Measurements from ENCODE around the gene TMEM125.

The TMEM125 gene

GRCh38 chr1:43288058-43288784 is 18.4 kb downstream of the TMEM125 start:
- no peaks in the 10 kb centered on the region for H3K9me3 ChIP-seq (ENCODE audit: control insufficient read depth, insufficient read depth, low read length)
- no peaks in the 10 kb centered on the region for H3F3A ChIP-seq (ENCODE audit: control insufficient read depth, insufficient read depth)
- H3K9me2 ChIP-seq (replicated peaks; ENCODE audit: control insufficient read depth, low read length) = no peaks in the 10 kb centered on the region
- no peaks in the 10 kb centered on the region for H4K20me1 ChIP-seq (ENCODE audit: control insufficient read depth, insufficient read depth, low read depth, low read length)
- H3K27me3 ChIP-seq (ENCODE audit: control insufficient read depth, low read length) = peaks cover 4% of the 10 kb centered on the region; the same call in 1 of the 2 replicates
- H3K4me2 ChIP-seq (ENCODE audit: low read length) = no peak overlapping the region
- no peaks in the 10 kb centered on the region for H3K79me2 ChIP-seq (ENCODE audit: control insufficient read depth, low read length)
- H3K4me3 ChIP-seq (ENCODE audit: low read length) = no peak overlapping the region
- TF ChIP-seq EZH2phosphoT487 (IDR thresholded peaks at IDR 0.05; ENCODE audit: borderline replicate concordance, low read length) = no peak
- no peak for TF ChIP-seq CTCF (IDR thresholded peaks at IDR 0.05; ENCODE audit: low read depth, low read length, poor library complexity, severe bottlenecking)
- H3K36me3 ChIP-seq (ENCODE audit: control insufficient read depth, low read length) = no peaks in the 10 kb centered on the region
- H3K27ac ChIP-seq (ENCODE audit: low read depth, low read length) = no peak overlapping the region
- no peaks in the 10 kb centered on the region for H3K4me1 ChIP-seq (ENCODE audit: control insufficient read depth, low read length)

- TF ChIP-seq EZH2phosphoT487 (IDR thresholded peaks at IDR 0.05; ENCODE audit: borderline replicate concordance, low read length) (no peak), CTCF (IDR thresholded peaks at IDR 0.05; ENCODE audit: low read depth, low read length, poor library complexity, severe bottlenecking) (no peak)
- H3F3A ChIP-seq (ENCODE audit: control insufficient read depth, insufficient read depth) = no peaks in the 10 kb centered on the region
- H3K4me2 ChIP-seq (ENCODE audit: low read length) = no peak overlapping the region
- no peaks in the 10 kb centered on the region for H3K9me2 ChIP-seq (replicated peaks; ENCODE audit: control insufficient read depth, low read length)
- no peaks in the 10 kb centered on the region for H4K20me1 ChIP-seq (ENCODE audit: control insufficient read depth, insufficient read depth, low read depth, low read length)
- no peaks in the 10 kb centered on the region for H3K9me3 ChIP-seq (ENCODE audit: control insufficient read depth, insufficient read depth, low read length)
- H3K79me2 ChIP-seq (ENCODE audit: control insufficient read depth, low read length) = no peaks in the 10 kb centered on the region
- H3K4me1 ChIP-seq (ENCODE audit: control insufficient read depth, low read length) = no peaks in the 10 kb centered on the region
- no peak overlapping the region for H3K27ac ChIP-seq (ENCODE audit: low read depth, low read length)
- H3K4me3 ChIP-seq (ENCODE audit: low read length) = no peak overlapping the region
- no peaks in the 10 kb centered on the region for H3K36me3 ChIP-seq (ENCODE audit: control insufficient read depth, low read length)
- H3K27me3 ChIP-seq (ENCODE audit: control insufficient read depth, low read length) = peaks cover 4% of the 10 kb centered on the region; the same call in 1 of the 2 replicates
Measured at GRCh38 chr1:43288785-43289706, 19.3 kb downstream of the TMEM125 start.

GRCh38 chr1:43292216-43292615 is 22.4 kb downstream of the TMEM125 start:
- Histone ChIP-seq H3K27me3 (ENCODE audit: control insufficient read depth, low read length) (peaks cover 4% of the 10 kb centered on the region; the same call in 1 of the 2 replicates), H3K4me1 (ENCODE audit: control insufficient read depth, low read length) (no peaks in the 10 kb centered on the region), H3F3A (ENCODE audit: control insufficient read depth, insufficient read depth) (no peaks in the 10 kb centered on the region), H3K4me2 (ENCODE audit: low read length) (no peak overlapping the region), H3K27ac (ENCODE audit: low read depth, low read length) (no peak overlapping the region), H3K4me3 (ENCODE audit: low read length) (no peak overlapping the region), H3K36me3 (ENCODE audit: control insufficient read depth, low read length) (no peaks in the 10 kb centered on the region), H4K20me1 (ENCODE audit: control insufficient read depth, insufficient read depth, low read depth, low read length) (no peaks in the 10 kb centered on the region), H3K79me2 (ENCODE audit: control insufficient read depth, low read length) (no peaks in the 10 kb centered on the region), H3K9me2 (replicated peaks; ENCODE audit: control insufficient read depth, low read length) (no peaks in the 10 kb centered on the region), H3K9me3 (ENCODE audit: control insufficient read depth, insufficient read depth, low read length) (no peaks in the 10 kb centered on the region)
- no peak for TF ChIP-seq EZH2phosphoT487 (IDR thresholded peaks at IDR 0.05; ENCODE audit: borderline replicate concordance, low read length)
- TF ChIP-seq CTCF (IDR thresholded peaks at IDR 0.05; ENCODE audit: low read depth, low read length, poor library complexity, severe bottlenecking) = no peak
